OCI-LY3 (cell line): ENCODE results near the gene USH2A.

ENCODE experiments used
- EZH2phosphoT487 ChIP-seq: fragments of 200-600 bp; shearing (Covaris generic); IDR thresholded peaks from 2 replicates; pipeline ENCODE4 v1.6.1; 2018; ENCODE audit warnings: antibody characterized with exemption, mixed run types, low read depth
- TF ChIP-seq, protein P1 (sequence below): fragments of 200-600, 300-600 bp; sonication (generic); IDR thresholded peaks from 2 replicates; pipeline ENCODE4 v1.5.1; 2014; ENCODE audit warnings: antibody characterized with exemption, low read length, low read depth

GRCh38 chr1:216422821-216423520, at the start of gene USH2A:
- TF ChIP-seq, protein P1, sequence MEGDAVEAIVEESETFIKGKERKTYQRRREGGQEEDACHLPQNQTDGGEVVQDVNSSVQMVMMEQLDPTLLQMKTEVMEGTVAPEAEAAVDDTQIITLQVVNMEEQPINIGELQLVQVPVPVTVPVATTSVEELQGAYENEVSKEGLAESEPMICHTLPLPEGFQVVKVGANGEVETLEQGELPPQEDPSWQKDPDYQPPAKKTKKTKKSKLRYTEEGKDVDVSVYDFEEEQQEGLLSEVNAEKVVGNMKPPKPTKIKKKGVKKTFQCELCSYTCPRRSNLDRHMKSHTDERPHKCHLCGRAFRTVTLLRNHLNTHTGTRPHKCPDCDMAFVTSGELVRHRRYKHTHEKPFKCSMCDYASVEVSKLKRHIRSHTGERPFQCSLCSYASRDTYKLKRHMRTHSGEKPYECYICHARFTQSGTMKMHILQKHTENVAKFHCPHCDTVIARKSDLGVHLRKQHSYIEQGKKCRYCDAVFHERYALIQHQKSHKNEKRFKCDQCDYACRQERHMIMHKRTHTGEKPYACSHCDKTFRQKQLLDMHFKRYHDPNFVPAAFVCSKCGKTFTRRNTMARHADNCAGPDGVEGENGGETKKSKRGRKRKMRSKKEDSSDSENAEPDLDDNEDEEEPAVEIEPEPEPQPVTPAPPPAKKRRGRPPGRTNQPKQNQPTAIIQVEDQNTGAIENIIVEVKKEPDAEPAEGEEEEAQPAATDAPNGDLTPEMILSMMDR: no peak
- TF ChIP-seq EZH2phosphoT487: no peak
